Measurements from ENCODE around the gene GLIS1.

The GLIS1 gene

GRCh38 chr1:53605181-53605580 is 133.8 kb downstream of the GLIS1 start:
- H3K4me1 ChIP-seq (ENCODE audit: low read length) = peaks cover 14% of the 10 kb centered on the region
- no peak for TF ChIP-seq EZH2phosphoT487 (IDR thresholded peaks at IDR 0.05; ENCODE audit: low read length)
- TF ChIP-seq CTCF (IDR thresholded peaks at IDR 0.05; ENCODE audit: low read length) = no peak
- TF ChIP-seq EZH2 (optimal IDR thresholded peaks at IDR 0.05; ENCODE audit: low read depth, low read length) = no peak
- no peaks in the 10 kb centered on the region for H3K27me3 ChIP-seq (replicated peaks; ENCODE audit: insufficient read depth, low read length)
- no peaks in the 10 kb centered on the region for H3K9me3 ChIP-seq (replicated peaks; ENCODE audit: insufficient read depth, low read length)
- no peak overlapping the region for H3K27ac ChIP-seq (ENCODE audit: low read length)
- H3K9me2 ChIP-seq (replicated peaks; ENCODE audit: insufficient read depth, low read length) = no peaks in the 10 kb centered on the region
- no peak overlapping the region for H3K4me2 ChIP-seq (ENCODE audit: low read depth, low read length)
- H3F3A ChIP-seq (ENCODE audit: insufficient read depth, low read length) = peaks cover 12% of the 10 kb centered on the region
- no peak for DNase-seq
- H3K79me2 ChIP-seq (ENCODE audit: low read length) = no peaks in the 10 kb centered on the region
- H2AFZ ChIP-seq (ENCODE audit: low read length) = no peak overlapping the region
- no peaks in the 10 kb centered on the region for H4K20me1 ChIP-seq (ENCODE audit: insufficient read depth, low read length)
- H3K36me3 ChIP-seq (replicated peaks; ENCODE audit: insufficient read depth, low read length) = no peaks in the 10 kb centered on the region
- no peak overlapping the region for H3K4me3 ChIP-seq (ENCODE audit: low read length)
- H3K9ac ChIP-seq (ENCODE audit: low read length) = no peak overlapping the region

DNA sequence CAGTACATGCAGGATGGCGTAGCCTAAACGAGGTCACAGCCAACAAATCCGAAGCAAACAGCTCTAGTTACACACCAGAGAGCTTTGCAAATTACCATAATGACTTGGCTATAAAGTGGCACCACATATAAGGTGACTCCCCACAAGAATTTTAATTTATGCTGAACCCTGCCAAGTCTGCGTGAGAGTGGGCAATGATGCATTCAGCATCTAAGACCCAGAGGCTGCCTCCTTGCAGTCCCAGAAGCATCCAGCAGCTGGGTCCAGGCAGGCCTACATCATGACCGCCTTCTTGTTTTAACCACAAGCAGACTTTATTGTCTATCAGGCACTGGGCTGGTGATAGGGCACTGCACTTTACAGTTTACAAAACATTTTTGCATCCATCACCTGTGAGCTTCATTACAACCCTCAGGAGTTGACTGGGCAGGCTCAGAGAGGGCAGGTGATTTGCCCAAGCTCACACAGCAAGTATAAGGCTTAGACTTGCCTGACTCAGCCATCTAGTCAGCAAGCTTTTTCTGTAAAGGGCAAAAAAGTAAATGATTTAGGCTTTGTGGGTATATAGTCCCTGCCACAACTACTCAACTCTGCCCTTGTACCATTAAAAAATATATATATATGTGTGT is 134.6 kb downstream of the GLIS1 start:
- Histone ChIP-seq H3K9me3 (replicated peaks; ENCODE audit: insufficient read depth, low read length) (no peaks in the 10 kb centered on the region), H3K4me1 (ENCODE audit: low read length) (peaks cover 22% of the 10 kb centered on the region), H3K27ac (ENCODE audit: low read length) (no peak overlapping the region), H3K36me3 (replicated peaks; ENCODE audit: insufficient read depth, low read length) (no peaks in the 10 kb centered on the region), H3F3A (ENCODE audit: insufficient read depth, low read length) (peaks cover 17% of the 10 kb centered on the region), H3K79me2 (ENCODE audit: low read length) (no peaks in the 10 kb centered on the region), H2AFZ (ENCODE audit: low read length) (no peak overlapping the region), H3K27me3 (replicated peaks; ENCODE audit: insufficient read depth, low read length) (no peaks in the 10 kb centered on the region), H4K20me1 (ENCODE audit: insufficient read depth, low read length) (no peaks in the 10 kb centered on the region), H3K9me2 (replicated peaks; ENCODE audit: insufficient read depth, low read length) (no peaks in the 10 kb centered on the region), H3K9ac (ENCODE audit: low read length) (no peak overlapping the region), H3K4me3 (ENCODE audit: low read length) (no peak overlapping the region), H3K4me2 (ENCODE audit: low read depth, low read length) (no peak overlapping the region)
- DNase-seq = no peak
- TF ChIP-seq EZH2phosphoT487 (IDR thresholded peaks at IDR 0.05; ENCODE audit: low read length) = no peak
- no peak for TF ChIP-seq EZH2 (optimal IDR thresholded peaks at IDR 0.05; ENCODE audit: low read depth, low read length)
- TF ChIP-seq CTCF (IDR thresholded peaks at IDR 0.05; ENCODE audit: low read length) = no peak

DNA sequence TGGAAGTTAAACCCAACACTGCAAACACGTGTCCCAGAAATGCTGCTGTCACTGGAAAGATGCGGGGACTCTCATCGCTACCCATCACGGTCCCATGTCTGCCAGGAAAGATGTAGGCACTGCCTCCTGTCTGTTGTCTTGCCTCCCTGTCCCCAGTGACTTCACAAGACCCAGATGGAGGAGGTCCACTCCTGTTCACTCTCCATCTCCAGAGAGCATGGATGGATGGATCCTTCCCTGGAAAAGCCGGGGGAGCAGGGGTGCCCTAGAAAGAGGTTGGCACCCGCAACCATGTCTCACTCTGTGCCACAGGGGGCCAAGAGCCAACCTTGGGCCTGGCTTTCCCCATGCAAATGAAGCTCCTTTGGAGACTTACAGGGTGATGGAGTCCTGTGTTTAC is 135.5 kb downstream of the GLIS1 start:
- TF ChIP-seq CTCF (IDR thresholded peaks at IDR 0.05; ENCODE audit: low read length) = no peak
- TF ChIP-seq EZH2 (optimal IDR thresholded peaks at IDR 0.05; ENCODE audit: low read depth, low read length) = no peak
- TF ChIP-seq EZH2phosphoT487 (IDR thresholded peaks at IDR 0.05; ENCODE audit: low read length) = no peak
- no peak for DNase-seq
- Histone ChIP-seq H3K9me3 (replicated peaks; ENCODE audit: insufficient read depth, low read length) (no peaks in the 10 kb centered on the region), H3K27ac (ENCODE audit: low read length) (no peak overlapping the region), H3K79me2 (ENCODE audit: low read length) (no peaks in the 10 kb centered on the region), H3K4me3 (ENCODE audit: low read length) (no peak overlapping the region), H3K9ac (ENCODE audit: low read length) (no peak overlapping the region), H3F3A (ENCODE audit: insufficient read depth, low read length) (peaks cover 17% of the 10 kb centered on the region), H3K4me1 (ENCODE audit: low read length) (peaks cover 25% of the 10 kb centered on the region), H4K20me1 (ENCODE audit: insufficient read depth, low read length) (no peaks in the 10 kb centered on the region), H2AFZ (ENCODE audit: low read length) (no peak overlapping the region), H3K9me2 (replicated peaks; ENCODE audit: insufficient read depth, low read length) (no peaks in the 10 kb centered on the region), H3K27me3 (replicated peaks; ENCODE audit: insufficient read depth, low read length) (no peaks in the 10 kb centered on the region), H3K4me2 (ENCODE audit: low read depth, low read length) (no peak overlapping the region), H3K36me3 (replicated peaks; ENCODE audit: insufficient read depth, low read length) (no peaks in the 10 kb centered on the region)
